CD4-positive, alpha-beta T cell treated with Interleukin-15 for 1 hour (primary cell): ENCODE results near the gene LUZP1.
A peak's percentile ranks its signal among the peaks of the same experiment; 100 is the strongest.

Source experiments
- DNase-seq: peaks from one replicate; pipeline ENCODE4 v3.0.0-alpha.2; 2020

LUZP1 gene

DNA sequence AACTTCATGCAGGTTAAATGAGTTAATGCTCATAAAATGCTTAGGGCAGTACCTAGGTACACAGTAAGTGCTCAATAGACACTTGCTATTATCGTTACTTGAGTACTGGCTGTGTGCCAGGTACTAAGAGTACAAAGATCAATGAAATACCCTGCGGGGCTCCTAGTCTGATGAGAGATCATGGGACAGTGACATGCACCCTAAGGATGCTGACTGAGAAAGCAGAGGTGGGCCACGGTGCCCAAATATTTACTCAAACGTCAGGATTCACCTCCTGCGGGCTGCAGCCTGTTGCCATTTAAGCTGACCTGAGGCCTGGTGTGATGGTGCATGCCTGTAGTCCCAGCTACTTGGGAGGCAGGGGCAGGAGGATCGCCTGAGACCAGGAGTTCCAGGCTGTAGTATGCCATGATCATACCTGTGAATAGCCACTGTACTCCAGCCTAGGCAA is 19.8 kb upstream of the LUZP1 start:
- DNase-seq: no peak

DNA sequence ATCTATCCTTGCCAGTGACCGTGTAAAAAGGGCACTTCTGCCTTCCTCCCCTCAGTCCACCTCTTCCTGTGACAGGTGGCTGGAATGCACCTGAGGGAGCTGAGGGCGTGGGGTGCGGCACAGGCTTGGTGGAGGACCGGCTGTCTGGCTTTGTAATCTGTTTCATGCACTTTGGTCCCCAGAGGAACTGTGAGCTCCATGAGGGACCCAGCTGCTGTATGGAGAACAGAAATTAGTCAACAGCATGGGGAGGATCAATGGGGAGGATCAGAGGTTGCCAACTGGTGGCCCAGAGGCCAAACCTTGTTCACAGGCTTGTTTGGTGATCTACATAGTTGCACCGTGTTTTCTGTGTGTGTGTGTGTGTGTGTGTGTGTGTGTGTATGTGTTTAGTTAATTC is 19.0 kb upstream of the LUZP1 start:
- no peak for DNase-seq

GRCh38 chr1:23185381-23185780 is 16.7 kb upstream of the LUZP1 start:
- no peak for DNase-seq

GRCh38 chr1:23184212-23184934 is 15.7 kb upstream of the LUZP1 start:
- no peak for DNase-seq

GRCh38 chr1:23179862-23180261 is 11.2 kb upstream of the LUZP1 start:
- DNase-seq: no peak

GRCh38 chr1:23178950-23179349 is 10.3 kb upstream of the LUZP1 start:
- DNase-seq: no peak

GRCh38 chr1:23178414-23178813 is 9.8 kb upstream of the LUZP1 start:
- DNase-seq: no peak

DNA sequence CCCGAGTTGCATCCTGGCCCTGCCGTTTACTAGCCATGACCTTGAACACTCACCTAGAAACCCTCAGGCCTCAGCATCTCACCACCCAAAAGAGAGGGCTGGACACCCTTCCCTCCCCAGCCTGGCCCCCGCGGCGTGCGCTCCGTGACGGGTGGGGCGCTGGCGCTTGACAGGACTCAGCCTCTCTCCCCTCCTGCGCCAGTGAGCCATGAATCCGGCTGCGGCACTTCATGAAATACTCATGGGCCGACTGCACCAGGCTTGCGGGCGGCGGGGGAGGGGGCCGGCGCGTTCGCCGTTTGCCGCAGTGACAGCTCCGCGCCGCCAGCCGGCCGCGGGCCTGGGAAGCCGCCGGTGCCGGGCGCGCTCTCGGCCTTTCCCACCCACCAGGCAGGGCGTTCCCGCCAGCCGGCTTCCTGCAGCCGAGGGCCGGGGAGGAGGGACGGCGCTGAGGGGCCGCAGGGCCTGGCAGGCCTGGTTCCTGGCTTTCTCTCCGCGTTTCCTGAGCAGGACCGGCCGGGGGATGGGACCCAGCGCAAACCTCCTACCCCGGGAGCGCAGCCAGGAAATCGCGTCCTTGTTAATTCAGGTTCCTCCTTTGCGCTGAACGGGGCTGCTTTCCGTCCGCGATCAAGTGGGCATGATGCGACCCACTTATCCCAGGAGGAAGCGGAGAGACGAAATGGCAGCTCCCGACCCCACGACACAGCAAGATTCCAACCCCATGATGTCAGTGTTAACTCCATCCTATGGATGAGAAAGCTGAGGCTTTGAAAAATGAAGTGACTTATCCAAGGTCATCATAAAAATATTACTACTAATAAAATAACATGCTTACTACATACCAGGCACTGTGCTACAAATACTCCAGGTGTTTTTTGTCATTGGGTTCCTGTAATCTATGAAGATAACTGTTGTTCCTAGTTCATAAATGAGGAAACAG is 9.1 kb upstream of the LUZP1 start:
- peak; percentile 61 for DNase-seq

DNA sequence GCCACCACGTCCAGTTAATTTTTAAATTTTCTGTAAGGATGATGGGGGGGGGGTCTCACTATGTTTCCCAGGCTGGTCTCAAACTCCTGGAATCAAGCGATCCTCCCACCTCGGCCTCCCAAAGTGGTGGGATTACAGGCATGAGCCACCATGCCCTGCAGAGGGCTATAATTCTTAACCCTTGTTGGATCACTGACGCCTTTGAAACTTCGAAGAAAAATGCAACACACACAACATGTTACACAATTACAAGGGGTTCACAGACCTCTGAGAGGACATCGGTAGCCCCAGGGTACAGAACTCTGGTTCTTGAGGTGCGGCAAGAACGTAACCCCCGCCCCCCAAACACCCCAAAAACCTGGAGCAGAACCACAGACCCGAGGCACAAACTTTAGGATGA is 8.4 kb upstream of the LUZP1 start:
- DNase-seq: no peak

GRCh38 chr1:23174426-23175110 is 5.9 kb upstream of the LUZP1 start:
- no peak for DNase-seq

DNA sequence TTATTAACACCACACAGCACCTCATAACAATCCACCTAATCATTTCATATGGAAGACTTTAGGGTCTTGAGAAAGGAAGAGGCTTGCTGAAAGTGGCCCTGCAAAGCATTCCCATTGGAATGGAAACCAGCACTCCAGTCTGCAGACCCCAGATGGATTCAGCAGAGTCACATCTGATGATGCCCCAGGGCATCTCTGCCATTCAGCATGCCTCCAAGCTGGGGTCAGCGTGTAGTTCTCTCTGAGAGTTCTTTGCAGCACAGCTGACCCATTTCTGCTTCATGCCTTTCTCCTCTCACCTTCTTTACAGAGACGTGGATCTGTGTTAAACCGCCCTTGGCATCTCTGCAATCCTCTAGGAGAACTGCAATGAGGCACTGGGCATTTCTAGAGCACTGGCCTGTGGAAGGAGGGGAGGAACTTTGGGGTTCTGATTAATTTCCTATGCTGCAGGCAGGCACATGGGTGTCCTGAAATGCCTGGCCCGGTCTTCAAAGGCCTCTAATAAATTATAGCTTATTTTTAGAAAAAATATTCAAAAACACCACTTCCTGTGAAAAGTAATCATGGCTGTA is 2.6 kb upstream of the LUZP1 start:
- no peak for DNase-seq

- peak; percentile 61 for DNase-seq
Observed at GRCh38 chr1:23169727-23170335, 1.2 kb upstream of the LUZP1 start.

DNA sequence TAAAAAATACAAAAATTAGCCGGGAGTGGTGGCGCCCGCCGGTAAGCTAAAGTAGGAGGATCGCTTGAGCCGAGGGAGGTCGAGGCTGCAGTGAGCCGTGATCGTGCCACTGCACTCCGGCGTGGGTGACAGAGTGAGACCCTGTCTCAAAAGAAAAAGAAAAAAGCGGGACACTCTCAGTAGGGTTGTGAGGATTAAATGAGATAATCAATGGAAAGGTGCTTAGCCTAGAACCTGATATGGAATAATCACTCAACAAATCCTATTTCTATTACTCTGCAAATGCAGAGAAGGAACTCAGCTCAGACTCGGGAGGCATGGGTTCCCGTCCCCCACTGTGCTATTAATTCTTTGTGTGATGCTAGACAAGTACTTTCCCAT is 529 bp upstream of the LUZP1 start:
- DNase-seq: no peak

GRCh38 chr1:23168079-23168444 is 594 bp downstream of the LUZP1 start:
- DNase-seq: no peak

DNA sequence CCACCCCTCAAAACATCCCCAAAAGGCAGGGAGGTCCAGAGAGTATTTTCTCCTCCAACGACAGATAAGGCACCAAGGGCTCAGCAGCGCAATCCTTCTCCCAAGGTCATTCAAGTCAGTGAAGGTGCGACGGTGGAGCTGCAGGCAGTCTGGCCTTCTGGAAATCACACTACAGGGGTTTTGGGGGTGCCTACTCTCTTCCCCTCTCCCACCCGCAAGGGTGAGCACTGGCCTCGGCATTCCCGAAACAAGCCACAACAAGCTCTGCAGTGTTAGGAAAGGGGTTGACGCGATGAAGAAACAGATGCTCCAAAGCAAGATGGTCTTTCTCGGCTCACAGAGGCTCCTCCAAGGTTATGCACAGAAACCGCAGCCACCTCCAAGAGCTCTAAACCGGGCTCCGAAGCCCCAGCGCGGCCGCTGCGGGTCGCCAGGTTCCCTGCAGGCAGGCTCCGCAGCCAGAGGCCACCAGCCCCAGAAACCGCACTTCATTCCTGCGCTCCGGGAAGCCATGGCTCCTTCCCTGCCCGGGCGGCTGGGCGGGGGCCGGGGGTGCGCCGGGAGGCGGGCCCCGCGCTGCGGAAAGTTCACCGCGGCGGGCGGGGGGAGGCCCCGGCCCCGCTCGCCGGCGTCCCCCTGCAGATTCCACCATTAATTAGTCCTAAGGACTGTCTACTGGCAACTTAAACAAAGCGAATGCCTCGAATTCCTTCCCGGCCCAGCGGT is 1.1 kb downstream of the LUZP1 start:
- DNase-seq: no peak

GRCh38 chr1:23166854-23167253 is 1.8 kb downstream of the LUZP1 start:
- no peak for DNase-seq

DNA sequence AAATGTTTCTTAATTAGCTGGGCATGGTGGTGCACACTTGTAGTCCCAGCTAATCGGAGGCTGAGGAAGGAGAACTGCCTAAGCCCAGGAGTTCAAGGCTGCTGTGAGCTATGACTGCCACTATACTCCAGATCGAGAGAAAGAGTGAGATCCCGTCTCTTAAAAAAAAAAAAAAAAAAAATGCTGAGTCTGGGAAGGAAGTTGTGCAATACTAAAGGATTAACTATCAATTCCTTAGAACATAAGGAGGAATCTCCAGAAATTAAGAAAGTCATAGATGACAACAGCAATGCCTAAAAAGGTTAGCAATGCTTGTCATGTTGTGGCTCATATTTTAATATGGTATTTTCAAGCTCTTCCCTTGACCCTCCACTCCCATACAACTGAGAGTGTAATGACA is 5.3 kb downstream of the LUZP1 start:
- DNase-seq: no peak

GRCh38 chr1:23159963-23160877 is 8.4 kb downstream of the LUZP1 start:
- no peak for DNase-seq

- DNase-seq: no peak
Observed at GRCh38 chr1:23156940-23157339, 11.7 kb downstream of the LUZP1 start.

DNA sequence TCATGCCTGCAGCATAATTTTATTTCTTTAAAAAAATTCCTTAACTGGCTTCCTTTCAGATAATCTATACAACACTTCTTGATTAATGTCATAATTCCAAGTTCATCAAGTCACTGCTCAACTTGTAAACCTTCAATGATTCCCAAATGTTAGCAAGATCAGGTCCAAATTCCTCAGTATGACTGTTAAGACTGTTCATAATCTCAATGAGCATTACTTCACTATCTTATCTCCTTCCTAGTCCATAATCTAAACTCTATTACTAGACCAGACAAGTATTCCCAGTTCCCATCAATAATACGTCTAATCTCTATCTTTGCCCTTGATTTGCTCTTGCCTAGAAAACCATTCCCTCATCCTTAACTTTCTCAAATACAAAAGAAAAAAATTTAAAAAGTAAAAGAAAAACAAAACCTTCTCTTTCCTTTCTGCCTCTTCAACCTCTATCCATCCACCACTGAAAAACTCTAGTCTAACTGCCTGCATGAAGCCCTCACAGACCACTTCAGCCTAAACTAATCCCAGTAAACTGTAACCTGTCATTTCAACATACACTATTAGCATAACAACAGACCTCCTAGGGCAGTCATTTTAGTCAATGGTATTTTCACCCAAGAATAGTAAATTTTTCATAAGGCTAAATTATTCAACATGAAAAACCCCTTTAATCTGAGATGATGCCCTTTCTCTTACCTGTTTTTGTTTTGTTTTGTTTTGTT is 15.5 kb downstream of the LUZP1 start:
- DNase-seq: no peak
